GM19025 (cell line): ENCODE data around the gene APPL2.
"Not testable (repeated sequence)": the region's sequence is repeated elsewhere in the genome, so short reads cannot be mapped to it uniquely, and the experiment has no call there.

Source experiments
- ATAC-seq: cut with Tn5 transposase; IDR thresholded peaks from one replicate; pipeline ENCODE4 v1.9.1; 2021; ENCODE audit warnings: mild to moderate bottlenecking, low read depth, moderate library complexity; ENCODE audit not compliant: unreplicated experiment

The APPL2 gene

GRCh38 chr12:105256921-105257320, 20.9 kb upstream of the APPL2 start:
- ATAC-seq: no peak

GRCh38 chr12:105256431-105256830, 20.5 kb upstream of the APPL2 start:
- ATAC-seq: not testable (repeated sequence)

GRCh38 chr12:105256011-105256410, 20.0 kb upstream of the APPL2 start:
- ATAC-seq: no peak

- no peak for ATAC-seq
Observed at GRCh38 chr12:105253866-105254513, 18.0 kb upstream of the APPL2 start.

- no peak for ATAC-seq
Observed at GRCh38 chr12:105252901-105253300, 16.9 kb upstream of the APPL2 start.

GRCh38 chr12:105245776-105246427, 9.9 kb upstream of the APPL2 start:
- not testable (repeated sequence) for ATAC-seq

- ATAC-seq: no peak
Observed at GRCh38 chr12:105245291-105245690, 9.3 kb upstream of the APPL2 start.

- no peak for ATAC-seq
Observed at GRCh38 chr12:105240228-105240627, 4.3 kb upstream of the APPL2 start.

- no peak for ATAC-seq
Observed at GRCh38 chr12:105239304-105239703, 3.3 kb upstream of the APPL2 start.

- ATAC-seq: no peak
Observed at GRCh38 chr12:105237666-105238065, 1.7 kb upstream of the APPL2 start.

- no peak for ATAC-seq
Observed at GRCh38 chr12:105235281-105235731, 668 bp downstream of the APPL2 start.

- ATAC-seq: no peak
Observed at GRCh38 chr12:105234197-105234596, 1.8 kb downstream of the APPL2 start.

- no peak for ATAC-seq
Observed at GRCh38 chr12:105233041-105233905, 2.7 kb downstream of the APPL2 start.

GRCh38 chr12:105231396-105231795, 4.6 kb downstream of the APPL2 start:
- ATAC-seq: no peak

GRCh38 chr12:105229371-105229770, 6.6 kb downstream of the APPL2 start:
- no peak for ATAC-seq

GRCh38 chr12:105228966-105229365, 7.0 kb downstream of the APPL2 start:
- ATAC-seq: no peak

- ATAC-seq: no peak
Observed at GRCh38 chr12:105228494-105228893, 7.5 kb downstream of the APPL2 start.

GRCh38 chr12:105227879-105228278, 8.1 kb downstream of the APPL2 start:
- ATAC-seq: no peak

- ATAC-seq: no peak
Observed at GRCh38 chr12:105226219-105226618, 9.8 kb downstream of the APPL2 start.

GRCh38 chr12:105225505-105226015, 10.4 kb downstream of the APPL2 start:
- ATAC-seq: no peak

- ATAC-seq: no peak
Observed at GRCh38 chr12:105224399-105224798, 11.6 kb downstream of the APPL2 start.
